OCI-LY3 (cell line): ENCODE measurements around the gene SLC19A2.

Experiments used
- H2AFZ ChIP-seq: fragments of 200-600, 300-600 bp; shearing (Covaris generic); 2 replicates; pipeline ENCODE4 v1.6.0; 2014; ENCODE audit warnings: antibody characterized with exemption, low read depth, low read length
- H3K27ac ChIP-seq: fragments of 200-600, 300-600 bp; sonication (generic); 2 replicates; pipeline ENCODE4 v1.5.1; 2014; ENCODE audit warnings: mild to moderate bottlenecking, low read length, moderate library complexity, mixed read lengths
- H3K27me3 ChIP-seq: fragments of 200-600, 300-600 bp; sonication (generic); 2 replicates; pipeline ENCODE4 v1.6.1; 2014; ENCODE audit warnings: low read depth, low read length, mixed read lengths
- H3K36me3 ChIP-seq: fragments of 200-600, 300-600 bp; sonication (generic); replicated peaks from 2 replicates; pipeline ENCODE3; 2014; ENCODE audit warnings: low read depth, low read length, mixed read lengths
- H3K4me1 ChIP-seq: fragments of 300-600, 200-600 bp; sonication (generic); 2 replicates; pipeline ENCODE4 v1.6.1; 2014; ENCODE audit warnings: low read length, mixed read lengths
- H3K4me2 ChIP-seq: fragments of 200-600, 300-600 bp; sonication (generic); 2 replicates; pipeline ENCODE4 v1.6.1; 2014; ENCODE audit warnings: low read length, mixed read lengths
- H3K4me3 ChIP-seq: fragments of 300-600, 200-600 bp; sonication (generic); 2 replicates; pipeline ENCODE4 v1.5.1; 2014; ENCODE audit warnings: antibody characterized with exemption, mild to moderate bottlenecking, low read length, moderate library complexity
- H3K79me2 ChIP-seq: fragments of 300-600, 200-600 bp; shearing (Covaris generic); 2 replicates; pipeline ENCODE4 v1.6.1; 2014; ENCODE audit warnings: mild to moderate bottlenecking, low read length, mixed read lengths
- H3K9ac ChIP-seq: fragments of 300-600, 200-600 bp; shearing (Covaris generic); 2 replicates; pipeline ENCODE4 v1.6.0; 2014; ENCODE audit warnings: mild to moderate bottlenecking, low read length, moderate library complexity
- H3K9me3 ChIP-seq: fragments of 200-600, 300-600 bp; shearing (Covaris generic); 2 replicates; pipeline ENCODE4 v1.6.1; 2014; ENCODE audit warnings: low read length, mixed read lengths; ENCODE audit not compliant: insufficient read depth
- H4K20me1 ChIP-seq: fragments of 200-600, 300-600 bp; sonication (generic); 2 replicates; pipeline ENCODE4 v1.6.1; 2016; ENCODE audit warnings: low read length, mixed read lengths; ENCODE audit not compliant: insufficient read depth
- CTCF ChIP-seq: fragments of 200-600, 300-600 bp; sonication (generic); IDR thresholded peaks from 2 replicates; pipeline ENCODE4 v1.5.1; 2014; ENCODE audit warnings: antibody characterized with exemption, low read length, low read depth
- EZH2phosphoT487 ChIP-seq: fragments of 200-600 bp; shearing (Covaris generic); IDR thresholded peaks from 2 replicates; pipeline ENCODE4 v1.6.1; 2018; ENCODE audit warnings: antibody characterized with exemption, mixed run types, low read depth

Gene SLC19A2

DNA sequence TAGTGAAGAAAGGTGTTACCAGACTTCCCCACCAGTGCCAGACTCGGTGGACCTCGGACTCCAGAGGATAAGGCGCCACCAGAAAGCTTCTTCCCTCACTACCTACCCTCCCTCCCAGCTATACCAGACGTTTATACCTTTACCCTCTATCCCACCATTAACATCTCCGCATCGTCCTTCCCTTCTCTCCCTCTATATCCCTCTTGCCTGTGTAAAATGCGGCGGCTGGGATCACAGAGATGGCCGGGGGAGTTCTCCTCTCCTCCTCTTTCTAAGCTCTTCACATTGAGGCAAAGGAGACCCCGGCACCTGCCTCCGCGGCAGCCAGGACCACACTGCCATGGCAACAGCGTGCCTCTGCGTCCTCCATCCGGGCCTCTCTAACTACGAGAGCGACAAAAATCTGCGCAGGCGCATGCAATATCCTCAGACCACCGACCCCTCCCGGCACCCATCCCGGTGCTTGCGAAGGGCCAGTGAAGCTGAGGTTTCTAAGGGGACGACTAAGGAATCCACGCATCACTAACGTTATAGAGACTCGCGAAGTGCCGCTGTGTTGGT is 58.6 kb downstream of the SLC19A2 start, which contains the start of gene CCDC181:
Gene CCDC181, minus strand, starts transcription at position 394 of the 561 bp plus-strand sequence. CDS start 2,547 bp downstream, outside the sequence.
- Histone ChIP-seq H3K79me2 (no peaks in the 10 kb centered on the region), H3K9ac (no peak within 1 kb of the TSS), H4K20me1 (no peaks in the 10 kb centered on the region), H2AFZ (0 out of 2 replicates have a peak within 1 kb of the TSS, but pooled peaks have one; percentile 12), H3K27ac (no peak within 1 kb of the TSS), H3K27me3 (peaks cover 16% of the 10 kb centered on the region), H3K4me1 (no peaks in the 10 kb centered on the region), H3K9me3 (no peaks in the 10 kb centered on the region; the same call in 1 of the 2 replicates), H3K4me3 (no peak within 1 kb of the TSS), H3K36me3 (no peaks in the 10 kb centered on the region), H3K4me2 (no peak within 1 kb of the TSS)
- TF ChIP-seq EZH2phosphoT487, result no peak
- TF ChIP-seq CTCF, result no peak

DNA sequence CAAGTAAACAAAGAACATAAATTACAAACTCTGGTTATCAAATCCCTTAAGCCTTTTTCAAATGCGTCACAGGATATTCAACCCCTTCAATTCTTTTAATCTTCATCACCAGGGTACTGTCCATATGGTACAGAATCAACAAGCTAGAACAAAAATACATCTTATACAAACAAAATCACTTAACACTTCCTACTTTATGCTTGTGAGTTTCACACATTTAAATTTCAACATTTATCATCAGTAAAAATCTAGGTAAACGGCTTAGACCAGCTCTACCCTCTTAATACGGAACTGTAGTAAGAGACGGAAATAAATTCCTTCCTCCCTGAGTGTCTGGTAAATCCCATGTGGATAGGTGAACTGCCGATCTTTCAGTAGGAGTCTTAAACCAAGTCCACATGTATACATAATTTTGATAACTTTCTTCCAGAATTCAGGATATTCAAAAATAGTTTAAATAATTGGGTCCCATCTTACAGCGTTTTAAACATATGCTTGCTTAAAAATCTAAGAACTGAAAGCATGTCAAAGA is 59.5 kb downstream of the SLC19A2 start:
- TF ChIP-seq CTCF (no peak), EZH2phosphoT487 (no peak)
- Histone ChIP-seq H3K9ac (no peak overlapping the region), H3K9me3 (no peaks in the 10 kb centered on the region), H3K27ac (no peak overlapping the region), H3K4me2 (no peak overlapping the region), H3K4me1 (no peaks in the 10 kb centered on the region), H3K27me3 (peaks cover 18% of the 10 kb centered on the region), H2AFZ (0 out of 2 replicates have a peak overlapping the region, but pooled peaks have one; percentile 12), H3K36me3 (no peaks in the 10 kb centered on the region), H4K20me1 (no peaks in the 10 kb centered on the region), H3K4me3 (no peak overlapping the region), H3K79me2 (no peaks in the 10 kb centered on the region)

DNA sequence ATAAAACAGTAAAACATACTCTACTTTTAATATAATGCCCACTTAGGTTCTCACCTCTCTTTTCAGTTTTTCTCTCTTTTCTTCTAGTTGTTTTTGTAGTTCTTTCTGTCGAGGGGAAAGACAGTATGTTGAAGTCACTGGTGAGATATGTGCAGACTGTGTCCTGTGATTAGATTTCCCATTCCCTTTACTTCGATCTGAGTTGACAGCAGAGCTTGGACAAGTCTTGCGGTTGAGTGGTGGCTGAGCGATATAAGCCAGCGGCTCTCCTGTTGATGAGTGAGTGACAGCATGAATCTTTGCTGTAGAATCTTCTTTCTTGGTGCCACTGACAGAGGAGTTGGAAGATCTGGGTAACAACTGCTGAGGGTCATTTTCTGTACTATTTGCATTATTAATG is 64.4 kb downstream of the SLC19A2 start:
- no peak overlapping the region for H3K4me3 ChIP-seq
- no peak overlapping the region for H3K27ac ChIP-seq
- TF ChIP-seq CTCF, result no peak
- TF ChIP-seq EZH2phosphoT487, result no peak
- H4K20me1 ChIP-seq, result no peaks in the 10 kb centered on the region
- no peaks in the 10 kb centered on the region for H3K79me2 ChIP-seq
- no peaks in the 10 kb centered on the region for H3K9me3 ChIP-seq
- H3K9ac ChIP-seq, result no peak overlapping the region
- no peak overlapping the region for H3K4me2 ChIP-seq
- H3K4me1 ChIP-seq, result no peaks in the 10 kb centered on the region
- peaks cover 12% of the 10 kb centered on the region; the same call in 1 of the 2 replicates for H3K27me3 ChIP-seq
- no peaks in the 10 kb centered on the region for H3K36me3 ChIP-seq
- no peak overlapping the region for H2AFZ ChIP-seq

DNA sequence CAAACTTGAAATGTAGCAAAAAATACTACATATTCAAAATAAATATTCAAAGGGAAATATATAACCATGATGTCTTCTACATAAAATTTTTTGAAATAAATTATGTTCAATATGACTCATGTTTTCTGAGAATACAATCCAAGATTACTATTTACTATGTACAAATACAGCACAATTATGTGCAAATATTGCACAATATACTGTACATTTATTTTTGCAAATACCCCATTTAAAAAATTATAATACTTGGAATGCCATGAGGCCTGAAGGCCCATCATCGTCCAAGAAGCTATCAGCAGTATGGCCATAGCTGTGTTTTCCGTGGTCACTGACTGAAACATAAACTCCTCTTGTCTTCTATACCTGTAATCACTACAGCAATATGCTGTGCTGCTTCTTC is 70.8 kb downstream of the SLC19A2 start:
- H3K36me3 ChIP-seq, result no peaks in the 10 kb centered on the region
- no peak overlapping the region for H2AFZ ChIP-seq
- H3K27ac ChIP-seq, result no peak overlapping the region

More for the DNA sequence above, 70.8 kb downstream of the SLC19A2 start:
- Histone ChIP-seq H3K4me2 (no peak overlapping the region), H3K27me3 (no peaks in the 10 kb centered on the region), H3K9me3 (no peaks in the 10 kb centered on the region), H3K79me2 (no peaks in the 10 kb centered on the region), H3K4me3 (no peak overlapping the region), H4K20me1 (no peaks in the 10 kb centered on the region), H3K4me1 (no peaks in the 10 kb centered on the region), H3K9ac (no peak overlapping the region)
- TF ChIP-seq CTCF, result no peak
- TF ChIP-seq EZH2phosphoT487, result no peak
